HG03045 (cell line): ENCODE data around the gene DIABLO.

Experiments used
- ATAC-seq: cut with Tn5 transposase; IDR thresholded peaks from one replicate; pipeline ENCODE4 v1.9.1; 2021; ENCODE audit warnings: mild to moderate bottlenecking, moderate library complexity; ENCODE audit not compliant: unreplicated experiment

The DIABLO gene

DNA sequence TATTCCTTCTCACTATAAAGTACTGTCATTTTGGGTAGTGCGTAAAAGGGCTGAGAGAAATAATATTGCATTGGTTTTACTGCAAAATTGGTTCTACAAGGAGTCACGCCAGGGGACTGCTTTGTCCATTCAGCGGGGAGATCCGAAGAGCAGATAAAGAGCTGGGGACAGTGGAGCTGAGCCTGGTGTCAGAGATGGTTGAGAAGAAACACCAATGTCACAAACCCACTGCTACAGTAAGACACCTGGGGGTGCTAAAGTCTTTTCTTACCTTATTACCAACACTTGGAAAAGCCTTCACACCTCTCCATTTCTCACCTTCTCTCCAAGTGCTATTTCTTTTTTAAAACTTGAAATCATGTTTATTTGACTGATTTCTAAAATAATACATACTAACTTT, 66.0 kb downstream of the DIABLO start:
- ATAC-seq, result no peak

DNA sequence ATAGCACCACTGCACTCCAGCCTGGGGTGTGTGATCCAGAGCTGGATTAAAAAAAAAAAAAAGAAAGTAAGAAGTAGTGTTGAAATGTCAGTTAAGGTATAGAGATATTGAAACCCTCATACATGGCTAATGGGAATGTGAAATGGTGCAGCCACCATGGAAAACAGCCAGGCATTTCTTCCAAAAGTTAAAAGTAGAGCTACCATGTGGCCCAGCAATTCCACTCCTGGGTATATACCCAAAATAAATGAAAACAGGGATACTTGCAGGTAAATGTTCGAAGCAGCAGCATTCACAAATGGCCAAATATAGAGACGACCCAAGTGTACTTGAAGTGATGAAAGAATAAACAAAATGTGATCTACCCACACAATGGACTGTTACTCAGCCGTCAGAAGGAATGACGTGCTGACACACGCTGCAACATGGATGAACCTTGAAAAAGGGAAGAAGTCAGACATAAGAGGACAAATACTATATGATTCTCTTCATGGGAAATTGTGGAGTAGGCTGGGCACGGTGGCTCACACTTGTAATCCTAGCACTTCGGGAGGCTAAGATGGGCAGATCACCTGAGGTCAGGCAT, 67.1 kb downstream of the DIABLO start:
- no peak for ATAC-seq
